Spinal cord (tissue), 10 donors: Measurements from ENCODE around the gene LUZP4. TPM values are rescaled to one million over a fixed set of nuclear protein-coding genes. Genes with fewer than 3 reads are reported as not detected.

Experiments used
- DNase-seq, 6 donors: peaks; one replicate each; pipeline versions ENCODE4 v3.0.0 to v3.0.0-alpha.2; 2013 to 2015; ENCODE audit warnings: low spot score in 6 of 6, low read depth in 4 of 6
- H3K27ac ChIP-seq: one replicate; pipeline ENCODE4 v1.5.1; 2013; ENCODE audit warnings: low read depth, low read length, control low read depth
- H3K27me3 ChIP-seq: one replicate; pipeline ENCODE4 v1.6.1; 2013; ENCODE audit warnings: low read length; ENCODE audit not compliant: control insufficient read depth, insufficient read depth
- H3K36me3 ChIP-seq: one replicate; pipeline ENCODE4 v1.6.1; 2013; ENCODE audit warnings: low read length; ENCODE audit not compliant: control insufficient read depth, insufficient read depth
- H3K4me1 ChIP-seq: one replicate; pipeline ENCODE4 v1.6.1; 2013; ENCODE audit warnings: low read length; ENCODE audit not compliant: control insufficient read depth, insufficient read depth
- H3K4me3 ChIP-seq: one replicate; pipeline ENCODE4 v1.5.1; 2013; ENCODE audit warnings: low read depth, low read length, control low read depth
- H3K9me3 ChIP-seq: one replicate; pipeline ENCODE4 v1.6.1; 2013; ENCODE audit warnings: low read length; ENCODE audit not compliant: control insufficient read depth, insufficient read depth
- WGBS: methylation state at CpG from one replicate; pipeline ENCODE4 v1.1.5; 2013; ENCODE audit warnings: missing lambda C conversion rate; ENCODE audit not compliant: insufficient coverage; 5-methylcytosine and 5-hydroxymethylcytosine counted together
- long read RNA-seq, 4 donors: transcript quantifications; one replicate each; lab custom pipeline, GENCODE V29; 2026
- polyA plus RNA-seq, 2 donors: library from polyadenylated mRNA; unstranded; fragments of 120-200 nt; gene quantifications; one replicate each; pipeline ENCODE4 v1.2.1, GENCODE V29; 2013; ENCODE audit not compliant: insufficient read length in 2 of 2
- total RNA-seq, 2 donors: library from RNA; depleted of rRNA in 1 of 2; stranded (reverse); fragments of 120-200 nt in 1 of 2; fragments of >200 nt in 1 of 2; gene quantifications; one replicate each; pipeline versions ENCODE4 v1.2.3 to v1.2.4, GENCODE V29; 2013 to 2014
- donor health status: healthy.

LUZP4 gene
- total RNA-seq (not detected), polyA plus RNA-seq (not detected)
- long read RNA-seq, donor 1: 0 reads
- long read RNA-seq, donor 2: 0 reads
- long read RNA-seq, donor 3: 0 reads
- long read RNA-seq, donor 4: 0 reads

GRCh38 chrX:115289465-115289864, at the start of gene LUZP4:
LUZP4 (plus strand) TSS chrX:115289715; CDS start chrX:115289760, 45 bp downstream.
- WGBS: 76% methylated on average over 15 of the region's 17 CpGs
- H3K9me3 ChIP-seq: no peaks in the 10 kb centered on the region
- no peak within 1 kb of the TSS for H3K4me3 ChIP-seq
- no peak within 1 kb of the TSS for H3K27ac ChIP-seq
- no peaks in the 10 kb centered on the region for H3K4me1 ChIP-seq
- no peaks in the 10 kb centered on the region for H3K36me3 ChIP-seq
- DNase-seq: no peak
- peaks cover 10% of the 10 kb centered on the region for H3K27me3 ChIP-seq

GRCh38 chrX:115251458-115252233, 37.9 kb upstream of the LUZP4 start:
- no CpG with 5 or more reads among the region's 2 CpGs for WGBS
- Histone ChIP-seq H3K4me3 (no peak overlapping the region), H3K4me1 (no peaks in the 10 kb centered on the region), H3K9me3 (no peaks in the 10 kb centered on the region), H3K27me3 (peaks cover 4% of the 10 kb centered on the region), H3K27ac (no peak overlapping the region), H3K36me3 (no peaks in the 10 kb centered on the region)
- no peak for DNase-seq

- Histone ChIP-seq H3K36me3 (no peaks in the 10 kb centered on the region), H3K4me3 (no peak overlapping the region), H3K27ac (no peak overlapping the region), H3K9me3 (no peaks in the 10 kb centered on the region), H3K4me1 (no peaks in the 10 kb centered on the region), H3K27me3 (peaks cover 10% of the 10 kb centered on the region)
- no CpG with 5 or more reads among the region's 2 CpGs for WGBS
- DNase-seq: no peak
Observed at GRCh38 chrX:115255003-115255402, 34.5 kb upstream of the LUZP4 start.

GRCh38 chrX:115257711-115258110, 31.8 kb upstream of the LUZP4 start:
- Histone ChIP-seq H3K4me3 (no peak overlapping the region), H3K36me3 (no peaks in the 10 kb centered on the region), H3K4me1 (no peaks in the 10 kb centered on the region), H3K27ac (no peak overlapping the region), H3K9me3 (no peaks in the 10 kb centered on the region), H3K27me3 (peaks cover 18% of the 10 kb centered on the region)
- DNase-seq: no peak

- Histone ChIP-seq H3K4me3 (no peak overlapping the region), H3K4me1 (no peaks in the 10 kb centered on the region), H3K27me3 (peaks cover 21% of the 10 kb centered on the region), H3K9me3 (no peaks in the 10 kb centered on the region), H3K27ac (no peak overlapping the region), H3K36me3 (no peaks in the 10 kb centered on the region)
- peak in 1 of 6 donors; percentile 28 for DNase-seq
- 17% methylated on average over 1 of the region's 3 CpGs for WGBS
Observed at GRCh38 chrX:115259238-115259875, 30.2 kb upstream of the LUZP4 start.

- Histone ChIP-seq H3K4me3 (no peak overlapping the region), H3K36me3 (no peaks in the 10 kb centered on the region)
Observed at GRCh38 chrX:115260330-115260729, 29.2 kb upstream of the LUZP4 start.

GRCh38 chrX:115261148-115261547, 28.4 kb upstream of the LUZP4 start:
- no peak overlapping the region for H3K4me3 ChIP-seq
- H3K9me3 ChIP-seq: no peaks in the 10 kb centered on the region
- no peaks in the 10 kb centered on the region for H3K36me3 ChIP-seq
- H3K27ac ChIP-seq: no peak overlapping the region
- H3K4me1 ChIP-seq: no peaks in the 10 kb centered on the region
- peaks cover 24% of the 10 kb centered on the region for H3K27me3 ChIP-seq
- no peak for DNase-seq
- WGBS: 40% methylated on average over 1 of the region's 2 CpGs

More at GRCh38 chrX:115260330-115260729, 29.2 kb upstream of the LUZP4 start:
- Histone ChIP-seq H3K9me3 (no peaks in the 10 kb centered on the region), H3K27ac (no peak overlapping the region), H3K27me3 (peaks cover 23% of the 10 kb centered on the region), H3K4me1 (no peaks in the 10 kb centered on the region)
- no peak for DNase-seq
- no CpG with 5 or more reads among the region's 3 CpGs for WGBS

- Histone ChIP-seq H3K4me3 (no peak overlapping the region), H3K4me1 (no peaks in the 10 kb centered on the region), H3K27ac (no peak overlapping the region), H3K9me3 (no peaks in the 10 kb centered on the region), H3K27me3 (peaks cover 24% of the 10 kb centered on the region), H3K36me3 (no peaks in the 10 kb centered on the region)
- WGBS: 50% methylated on average over 2 of the region's 2 CpGs
- DNase-seq: no peak
Observed at GRCh38 chrX:115264009-115264408, 25.5 kb upstream of the LUZP4 start.

- no peaks in the 10 kb centered on the region for H3K4me1 ChIP-seq
- no peak overlapping the region for H3K27ac ChIP-seq
- H3K27me3 ChIP-seq: peaks cover 19% of the 10 kb centered on the region
- H3K4me3 ChIP-seq: no peak overlapping the region
- no peak for DNase-seq
- WGBS: no CpG with 5 or more reads among the region's 2 CpGs
- no peaks in the 10 kb centered on the region for H3K9me3 ChIP-seq
- H3K36me3 ChIP-seq: no peaks in the 10 kb centered on the region
Observed at GRCh38 chrX:115266300-115266699, 23.2 kb upstream of the LUZP4 start.

- H3K9me3 ChIP-seq: no peaks in the 10 kb centered on the region
- WGBS: 46% methylated on average over 3 of the region's 3 CpGs
- H3K36me3 ChIP-seq: no peaks in the 10 kb centered on the region
- no peak for DNase-seq
- peaks cover 9% of the 10 kb centered on the region for H3K27me3 ChIP-seq
- H3K4me1 ChIP-seq: no peaks in the 10 kb centered on the region
- no peak overlapping the region for H3K27ac ChIP-seq
- H3K4me3 ChIP-seq: no peak overlapping the region
Observed at GRCh38 chrX:115268421-115268820, 21.1 kb upstream of the LUZP4 start.
